HFFc6 (cell line): ENCODE results near the gene CDC7. TPM values are rescaled to one million over a fixed set of nuclear protein-coding genes. Genes with fewer than 3 reads are reported as not detected.
"Not testable (repeated sequence)": the region's sequence is repeated elsewhere in the genome, so short reads cannot be mapped to it uniquely, and the experiment has no call there.

Experiments used
- DNase-seq: peaks from one replicate; pipeline ENCODE4 v3.0.0-alpha.2; 2018
- H3K27ac Mint-ChIP-seq: 2 replicates; pipeline ENCODE4 v1.8.0; 2020; ENCODE audit warnings: mild to moderate bottlenecking, mixed read lengths
- H3K27me3 Mint-ChIP-seq: 2 replicates; pipeline ENCODE4 v1.8.0; 2021; ENCODE audit warnings: mild to moderate bottlenecking, moderate library complexity, mixed read lengths; ENCODE audit not compliant: insufficient read depth
- H3K36me3 Mint-ChIP-seq: 2 replicates; pipeline ENCODE4 v1.8.0; 2021; ENCODE audit warnings: low read depth, mixed read lengths
- H3K4me1 Mint-ChIP-seq: 2 replicates; pipeline ENCODE4 v1.8.0; 2020; ENCODE audit warnings: low read depth, mixed read lengths
- H3K4me3 Mint-ChIP-seq: 2 replicates; pipeline ENCODE4 v1.8.0; 2020; ENCODE audit warnings: mild to moderate bottlenecking, moderate library complexity, mixed read lengths
- H3K9me3 Mint-ChIP-seq: 2 replicates; pipeline ENCODE4 v1.8.0; 2020; ENCODE audit warnings: mild to moderate bottlenecking, mixed read lengths
- long read RNA-seq: library from polyadenylated mRNA; unstranded; transcript quantifications from one replicate; pipeline ENCODE4 v2.0.0, GENCODE V29; 2019
- total RNA-seq, 6 experiments: library from RNA; stranded (reverse); fragmentation: NEBNext Ultra II Directional; extraction: Animal tissue kit (Norgen Biotek cat#: 25700); gene quantifications; 2 replicates in 1 of 6; 3 replicates in 5 of 6; pipeline ENCODE4 v1.2.3, GENCODE V29; 2021
- TF ChIP-seq, protein P1 (sequence below): fragments of 200-600 bp; sonication (generic); IDR thresholded peaks from 2 replicates; pipeline ENCODE4 v1.5.0; 2021; ENCODE audit warnings: antibody characterized with exemption, mild to moderate bottlenecking

The CDC7 gene
- total RNA-seq, result 1 to 10 TPM; 3.6 to 8.7 (median 7.5) TPM
- long read RNA-seq, partial matches to known transcripts, result 1 of 5 reads
- long read RNA-seq, other reads (novel, unspliced or antisense), result 2 of 5 reads

DNA sequence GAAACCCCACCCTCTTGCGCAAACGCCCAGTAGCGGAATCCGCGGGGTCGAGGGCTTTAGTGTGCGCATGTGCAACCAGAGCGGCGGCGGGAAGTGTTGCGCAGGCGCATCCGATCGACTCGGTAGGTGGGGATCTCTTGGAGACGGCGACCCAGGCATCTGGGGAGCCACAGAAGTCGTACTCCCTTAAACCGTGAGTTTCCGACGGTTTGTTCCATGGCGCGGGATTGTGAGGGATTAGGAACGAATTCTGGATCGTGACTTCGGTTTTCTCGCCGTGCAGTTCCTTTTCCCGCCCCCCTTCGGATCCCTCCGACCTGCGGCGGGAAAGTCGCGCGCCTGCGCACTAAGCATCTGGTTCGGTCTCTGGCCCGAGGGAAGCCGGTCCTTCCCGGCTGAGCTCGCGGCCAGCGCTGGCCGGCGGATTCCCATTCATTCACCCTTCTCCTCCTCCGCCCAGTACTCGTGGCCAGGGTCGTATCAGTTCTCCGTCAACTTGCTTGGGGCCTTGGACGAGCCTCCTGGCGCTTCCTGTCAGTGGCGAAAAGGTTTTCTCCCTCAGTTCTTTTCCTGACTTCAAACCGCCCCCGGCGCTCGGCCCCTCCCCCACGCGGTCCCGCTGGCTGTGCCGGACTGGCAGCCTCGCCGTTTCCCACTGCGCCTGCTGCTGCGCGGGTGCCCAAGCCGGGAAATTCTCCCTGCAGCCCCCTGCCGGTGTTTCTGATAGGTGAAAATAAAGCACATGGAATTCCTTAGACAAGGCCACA, at the start of gene CDC7:
CDC7 (plus strand) TSS at position 96 of the 767 bp plus-strand sequence. CDS start 866 bp downstream, outside the sequence.
- Mint-ChIP-seq H3K27me3 (no peaks in the 10 kb centered on the region; the same call in 1 of the 2 replicates), H3K27ac (no peak within 1 kb of the TSS), H3K9me3 (no peaks in the 10 kb centered on the region), H3K4me1 (peaks cover 35% of the 10 kb centered on the region), H3K36me3 (no peaks in the 10 kb centered on the region; the same call in 1 of the 2 replicates), H3K4me3 (no peak within 1 kb of the TSS)
- TF ChIP-seq, protein P1, sequence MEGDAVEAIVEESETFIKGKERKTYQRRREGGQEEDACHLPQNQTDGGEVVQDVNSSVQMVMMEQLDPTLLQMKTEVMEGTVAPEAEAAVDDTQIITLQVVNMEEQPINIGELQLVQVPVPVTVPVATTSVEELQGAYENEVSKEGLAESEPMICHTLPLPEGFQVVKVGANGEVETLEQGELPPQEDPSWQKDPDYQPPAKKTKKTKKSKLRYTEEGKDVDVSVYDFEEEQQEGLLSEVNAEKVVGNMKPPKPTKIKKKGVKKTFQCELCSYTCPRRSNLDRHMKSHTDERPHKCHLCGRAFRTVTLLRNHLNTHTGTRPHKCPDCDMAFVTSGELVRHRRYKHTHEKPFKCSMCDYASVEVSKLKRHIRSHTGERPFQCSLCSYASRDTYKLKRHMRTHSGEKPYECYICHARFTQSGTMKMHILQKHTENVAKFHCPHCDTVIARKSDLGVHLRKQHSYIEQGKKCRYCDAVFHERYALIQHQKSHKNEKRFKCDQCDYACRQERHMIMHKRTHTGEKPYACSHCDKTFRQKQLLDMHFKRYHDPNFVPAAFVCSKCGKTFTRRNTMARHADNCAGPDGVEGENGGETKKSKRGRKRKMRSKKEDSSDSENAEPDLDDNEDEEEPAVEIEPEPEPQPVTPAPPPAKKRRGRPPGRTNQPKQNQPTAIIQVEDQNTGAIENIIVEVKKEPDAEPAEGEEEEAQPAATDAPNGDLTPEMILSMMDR, result peak; percentile 74
- peak; percentile 78 for DNase-seq

DNA sequence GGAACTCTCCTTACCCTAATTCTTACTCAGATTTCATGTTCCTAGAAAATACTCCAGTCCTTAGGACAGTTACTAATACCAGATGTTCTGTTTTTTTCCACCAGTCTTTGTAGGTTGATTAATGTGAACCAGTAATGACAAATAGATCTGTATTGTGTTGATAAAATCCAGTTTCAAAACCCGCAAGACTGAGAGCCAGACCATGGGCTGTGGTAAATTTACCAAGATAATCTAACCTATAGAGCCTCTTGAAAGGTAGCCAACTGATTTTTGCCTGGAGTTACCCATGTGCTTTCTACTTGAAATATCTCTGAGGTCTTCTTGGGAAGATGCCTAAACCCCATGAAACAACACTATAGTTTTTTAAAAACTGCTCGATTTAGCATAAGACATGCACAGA, 46.5 kb upstream of the CDC7 start:
- H3K27ac Mint-ChIP-seq, result no peak overlapping the region
- peaks cover 6% of the 10 kb centered on the region; the same call in 1 of the 2 replicates for H3K4me1 Mint-ChIP-seq
- no peak for DNase-seq
- H3K4me3 Mint-ChIP-seq, result no peak overlapping the region
- no peaks in the 10 kb centered on the region for H3K9me3 Mint-ChIP-seq
- H3K27me3 Mint-ChIP-seq, result no peaks in the 10 kb centered on the region
- TF ChIP-seq, protein P1, result no peak
- no peaks in the 10 kb centered on the region for H3K36me3 Mint-ChIP-seq

DNA sequence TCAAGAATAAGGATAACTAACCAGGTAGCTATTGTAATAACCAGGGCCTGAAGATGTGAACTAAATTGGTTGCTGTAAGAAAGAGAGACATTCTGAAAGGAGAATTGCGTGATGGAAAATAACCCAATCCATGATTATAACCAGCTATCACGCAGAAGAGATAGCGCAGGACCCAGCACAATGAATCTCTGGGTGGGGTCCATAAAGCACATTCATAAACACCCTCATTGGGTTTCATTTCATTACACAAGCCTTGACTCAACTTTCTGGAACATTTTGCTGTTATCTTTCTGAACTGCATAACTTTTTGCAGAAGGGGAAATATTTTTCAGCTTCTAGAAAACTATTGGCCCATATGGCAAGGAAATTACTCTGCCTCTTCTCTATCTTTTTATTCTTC, 45.3 kb upstream of the CDC7 start:
- H3K27ac Mint-ChIP-seq, result no peak overlapping the region
- peaks cover under 1% of the 10 kb centered on the region; the same call in 1 of the 2 replicates for H3K4me1 Mint-ChIP-seq
- H3K27me3 Mint-ChIP-seq, result no peaks in the 10 kb centered on the region

DNA sequence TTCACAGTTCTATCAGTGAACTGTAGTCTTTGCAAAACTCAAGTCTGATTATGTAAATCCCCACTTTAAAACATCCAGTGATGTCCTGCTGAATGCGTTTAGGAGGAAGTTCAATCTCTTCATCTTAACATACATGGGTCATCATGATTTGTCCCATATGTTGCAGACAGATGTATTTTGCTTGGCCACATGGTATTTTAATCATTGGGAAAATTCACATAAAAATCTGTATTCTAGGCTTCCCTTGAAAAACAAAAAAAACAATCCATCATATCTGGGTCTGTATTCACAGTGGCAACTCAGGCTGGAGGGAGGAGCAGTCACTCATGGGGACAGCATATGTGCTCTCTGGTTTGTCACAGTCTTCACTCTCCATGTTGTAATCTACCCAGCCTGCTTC, 44.8 kb upstream of the CDC7 start:
- H3K4me1 Mint-ChIP-seq, result no peaks in the 10 kb centered on the region
- no peak overlapping the region for H3K4me3 Mint-ChIP-seq
- no peaks in the 10 kb centered on the region for H3K36me3 Mint-ChIP-seq
- H3K27ac Mint-ChIP-seq, result no peak overlapping the region
- no peaks in the 10 kb centered on the region for H3K9me3 Mint-ChIP-seq
- DNase-seq, result no peak
- TF ChIP-seq, protein P1, result no peak
- H3K27me3 Mint-ChIP-seq, result no peaks in the 10 kb centered on the region

More for the DNA sequence above, 45.3 kb upstream of the CDC7 start:
- no peaks in the 10 kb centered on the region for H3K9me3 Mint-ChIP-seq
- H3K4me3 Mint-ChIP-seq, result no peak overlapping the region
- TF ChIP-seq, protein P1, result no peak
- H3K36me3 Mint-ChIP-seq, result no peaks in the 10 kb centered on the region
- DNase-seq, result no peak

DNA sequence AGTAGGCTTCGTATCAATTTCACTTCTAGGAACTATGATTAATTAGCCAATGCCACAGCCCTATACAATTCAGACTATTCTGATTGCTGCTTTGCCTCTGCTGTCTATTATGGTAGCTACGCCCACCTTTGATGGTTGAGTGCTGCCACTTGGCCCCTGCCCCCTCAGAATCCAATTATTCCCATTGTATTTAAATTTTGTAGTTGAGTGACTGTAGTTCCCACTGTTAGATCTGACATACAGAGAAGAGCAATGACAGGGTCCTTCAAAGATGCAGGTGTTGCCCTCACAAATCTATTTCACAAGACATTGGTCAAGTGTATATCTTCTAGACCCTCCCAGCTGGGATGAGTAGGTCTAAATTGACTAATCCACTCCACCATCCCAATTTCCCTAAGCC, 35.3 kb upstream of the CDC7 start:
- peaks cover 24% of the 10 kb centered on the region for H3K9me3 Mint-ChIP-seq
- not testable (repeated sequence) for H3K4me1 Mint-ChIP-seq, H3K27me3 Mint-ChIP-seq, H3K36me3 Mint-ChIP-seq, H3K27ac Mint-ChIP-seq, H3K4me3 Mint-ChIP-seq, DNase-seq

DNA sequence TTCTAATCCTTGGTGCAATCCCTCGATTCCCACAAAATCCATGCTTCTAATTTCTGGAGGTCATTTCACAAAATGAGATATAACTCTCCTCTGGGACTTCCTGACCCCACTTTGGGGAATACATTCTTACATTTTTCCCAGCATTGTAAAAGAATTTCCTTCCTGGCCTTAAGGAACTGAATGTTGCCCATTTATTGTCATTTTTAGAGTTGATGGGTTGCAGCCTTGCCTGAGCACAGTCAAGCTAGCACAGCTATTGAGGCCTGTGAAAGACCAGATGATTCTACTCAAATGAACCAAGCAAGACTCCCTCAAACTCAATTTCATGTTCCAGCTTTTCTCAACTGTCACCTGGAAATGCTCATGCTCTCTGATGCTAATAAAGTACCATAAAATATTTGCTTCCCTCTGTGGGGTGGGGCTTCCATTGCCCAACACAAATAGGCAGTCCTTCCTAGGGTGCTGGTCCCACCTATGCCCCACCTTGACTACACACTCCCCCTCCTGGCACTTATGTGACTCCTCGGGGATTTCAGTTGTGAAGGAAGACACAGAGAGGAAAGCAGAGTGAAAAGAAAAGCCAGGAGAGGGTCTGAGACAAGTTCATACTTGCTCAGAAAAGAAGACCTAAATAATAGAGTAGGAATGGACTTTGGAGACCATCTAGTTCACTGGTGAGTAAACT, 24.0 kb upstream of the CDC7 start:
- H3K27me3 Mint-ChIP-seq, result no peaks in the 10 kb centered on the region; the same call in 1 of the 2 replicates
- no peaks in the 10 kb centered on the region for H3K4me1 Mint-ChIP-seq
- no peak for DNase-seq
- H3K4me3 Mint-ChIP-seq, result no peak overlapping the region
- no peaks in the 10 kb centered on the region for H3K36me3 Mint-ChIP-seq
- H3K9me3 Mint-ChIP-seq, result no peaks in the 10 kb centered on the region
- TF ChIP-seq, protein P1, result no peak
- H3K27ac Mint-ChIP-seq, result no peak overlapping the region
